PC-9 (cell line): Measurements from ENCODE around the gene MEGF8.

Experiments used
- CTCF ChIP-seq: fragments of 200-600 bp; sonication (generic); conservative IDR thresholded peaks from 2 replicates; pipeline ENCODE4 v1.6.1; 2017; ENCODE audit warnings: mixed run types, antibody characterized with exemption, mild to moderate bottlenecking, moderate library complexity
- EZH2 ChIP-seq: fragments of 200-600 bp; sonication (generic); IDR thresholded peaks from 2 replicates; pipeline ENCODE4 v1.8.0; 2017; ENCODE audit warnings: antibody characterized with exemption, low read depth

- TF ChIP-seq CTCF = no peak
- TF ChIP-seq EZH2 = no peak
Observed at GRCh38 chr19:42278452-42279154, 46.8 kb upstream of the MEGF8 start.
